Osteocyte (in vitro differentiated cells): Measurements from ENCODE around the gene FOXA2. TPM values are rescaled to one million over a fixed set of nuclear protein-coding genes. Genes with fewer than 3 reads are reported as not detected.
A peak's percentile ranks its signal among the peaks of the same experiment; 100 is the strongest.

ENCODE experiments used
- DNase-seq: peaks from one replicate; pipeline ENCODE4 v3.0.0; 2021; ENCODE audit warnings: mixed read lengths; ENCODE audit not compliant: unreplicated experiment; ENCODE audit errors: extremely low spot score
- H3K27ac Mint-ChIP-seq: one replicate; pipeline ENCODE4 v1.8.0; 2021; ENCODE audit warnings: mild to moderate bottlenecking, mixed read lengths; ENCODE audit not compliant: unreplicated experiment
- H3K27me3 Mint-ChIP-seq: one replicate; pipeline ENCODE4 v1.8.0; 2021; ENCODE audit warnings: mixed read lengths; ENCODE audit not compliant: unreplicated experiment
- H3K36me3 Mint-ChIP-seq: one replicate; pipeline ENCODE4 v1.8.0; 2021; ENCODE audit warnings: mixed read lengths; ENCODE audit not compliant: unreplicated experiment
- H3K4me1 Mint-ChIP-seq: one replicate; pipeline ENCODE4 v1.8.0; 2021; ENCODE audit warnings: mixed read lengths; ENCODE audit not compliant: unreplicated experiment
- H3K4me3 Mint-ChIP-seq: one replicate; pipeline ENCODE4 v1.8.0; 2021; ENCODE audit warnings: mild to moderate bottlenecking, moderate library complexity, mixed read lengths; ENCODE audit not compliant: unreplicated experiment
- H3K9me3 Mint-ChIP-seq: one replicate; pipeline ENCODE4 v1.8.0; 2021; ENCODE audit warnings: mixed read lengths; ENCODE audit not compliant: unreplicated experiment
- CTCF ChIP-seq: fragments of 200-600 bp; sonication (generic); IDR thresholded peaks from 2 replicates; pipeline ENCODE4 v1.5.0; 2021; ENCODE audit warnings: antibody characterized with exemption, mild to moderate bottlenecking, moderate library complexity
- total RNA-seq: library from RNA; stranded (reverse); gene quantifications from 2 replicates; pipeline ENCODE4 v1.2.1, GENCODE V29; 2021

Gene FOXA2
- total RNA-seq, 1 donor from 2014 or later, result not detected

DNA sequence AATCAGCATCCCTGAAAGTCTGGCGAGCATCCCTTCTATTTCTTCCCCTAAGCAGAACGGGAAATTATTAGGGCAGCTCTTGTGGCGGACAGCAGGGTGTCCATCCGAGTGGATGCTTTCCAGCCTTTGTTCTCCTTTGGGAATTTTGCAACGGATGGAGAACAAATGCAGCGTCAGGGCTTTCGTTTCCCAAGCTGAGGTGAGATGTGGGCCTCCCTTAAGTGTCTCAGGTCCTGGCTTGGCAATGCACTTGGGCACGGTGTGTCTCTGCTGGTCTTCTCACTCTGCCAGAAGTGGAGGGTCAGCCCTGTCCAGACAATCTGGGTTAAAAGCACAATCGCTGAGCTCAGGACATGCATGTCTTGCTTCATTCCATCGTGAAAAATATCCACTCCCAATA is 43.5 kb downstream of the FOXA2 start:
- Mint-ChIP-seq H3K27me3 (no peaks in the 10 kb centered on the region), H3K36me3 (no peaks in the 10 kb centered on the region), H3K4me1 (no peaks in the 10 kb centered on the region), H3K9me3 (no peaks in the 10 kb centered on the region), H3K27ac (no peak overlapping the region), H3K4me3 (no peak overlapping the region)
- DNase-seq, result no peak
- TF ChIP-seq CTCF, result no peak

DNA sequence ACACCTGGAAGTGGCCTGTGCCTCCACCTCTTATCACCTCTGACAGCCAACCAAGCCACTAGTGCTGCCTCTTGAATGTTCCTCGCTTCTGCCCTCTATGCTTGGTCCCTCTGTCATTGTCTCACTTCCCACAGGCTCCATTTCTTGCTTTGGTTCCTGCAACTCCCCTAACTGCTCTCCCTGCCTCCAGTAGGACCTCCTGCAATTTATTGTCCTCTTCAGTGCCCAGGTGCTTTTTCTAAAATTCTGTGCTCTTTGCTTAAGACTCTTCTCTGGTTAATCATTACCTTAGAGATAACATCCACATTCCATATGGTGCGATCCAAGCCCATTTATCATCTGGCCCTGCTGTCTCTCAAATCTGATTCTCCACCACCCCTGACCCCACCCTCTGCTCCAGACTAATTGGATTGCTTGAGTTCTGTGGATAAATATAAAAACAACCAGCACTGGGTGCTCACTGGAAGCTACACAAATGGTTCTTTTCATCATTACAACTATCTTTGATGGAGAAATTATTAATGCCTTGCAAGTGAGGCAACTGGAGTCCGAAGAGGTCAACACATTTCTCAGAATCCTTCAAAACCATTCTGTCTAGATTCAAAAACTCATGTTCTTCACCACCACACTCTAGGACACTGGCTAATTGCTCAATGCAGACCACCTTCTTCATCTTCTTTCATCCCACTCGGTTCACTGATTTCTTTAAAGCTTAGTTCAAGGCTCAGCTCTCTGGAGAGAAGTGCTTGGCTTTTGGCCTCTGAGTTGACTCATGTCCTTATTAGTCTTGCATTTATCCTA is 47.2 kb downstream of the FOXA2 start:
- H3K27ac Mint-ChIP-seq, result no peak overlapping the region
- no peaks in the 10 kb centered on the region for H3K27me3 Mint-ChIP-seq
- H3K4me3 Mint-ChIP-seq, result no peak overlapping the region
- no peaks in the 10 kb centered on the region for H3K4me1 Mint-ChIP-seq
- no peak for TF ChIP-seq CTCF
- no peaks in the 10 kb centered on the region for H3K36me3 Mint-ChIP-seq
- no peaks in the 10 kb centered on the region for H3K9me3 Mint-ChIP-seq
- DNase-seq, result no peak

DNA sequence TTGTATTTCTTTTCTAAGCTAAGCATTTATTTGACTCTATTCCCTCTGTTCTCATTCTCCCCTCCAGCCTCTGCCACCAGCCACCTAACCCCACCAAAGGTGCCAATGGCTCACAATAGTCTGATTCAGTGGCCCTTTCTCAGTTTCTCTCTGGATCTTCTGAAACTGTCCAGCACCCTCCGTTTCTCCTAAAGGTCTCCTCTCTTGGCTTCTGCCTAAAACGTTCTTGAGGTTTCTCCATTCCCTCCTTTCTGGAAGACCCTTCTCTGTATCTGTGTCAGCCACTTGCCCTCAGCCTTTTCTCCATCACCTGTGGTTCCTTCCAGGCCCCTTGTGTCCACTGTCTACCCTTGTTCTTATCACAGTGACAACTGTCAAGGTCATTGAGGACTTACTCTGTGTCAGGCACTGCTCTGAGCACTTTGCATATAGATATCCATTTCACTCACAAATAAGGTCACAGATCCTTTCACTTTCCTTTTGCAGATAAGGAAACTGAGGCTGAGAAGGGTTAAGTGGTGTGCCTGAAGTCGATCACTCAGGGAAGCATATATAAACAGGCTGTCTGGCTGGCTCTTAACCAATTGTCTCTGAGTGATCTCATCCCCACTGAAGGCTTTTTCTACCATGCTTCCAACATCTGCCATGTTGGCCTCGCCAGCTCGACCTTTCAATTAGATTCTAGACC is 48.1 kb downstream of the FOXA2 start:
- DNase-seq, result no peak
- H3K4me1 Mint-ChIP-seq, result no peaks in the 10 kb centered on the region
- H3K27me3 Mint-ChIP-seq, result no peaks in the 10 kb centered on the region
- H3K9me3 Mint-ChIP-seq, result no peaks in the 10 kb centered on the region
- no peak overlapping the region for H3K27ac Mint-ChIP-seq
- H3K4me3 Mint-ChIP-seq, result no peak overlapping the region
- TF ChIP-seq CTCF, result no peak
- no peaks in the 10 kb centered on the region for H3K36me3 Mint-ChIP-seq

DNA sequence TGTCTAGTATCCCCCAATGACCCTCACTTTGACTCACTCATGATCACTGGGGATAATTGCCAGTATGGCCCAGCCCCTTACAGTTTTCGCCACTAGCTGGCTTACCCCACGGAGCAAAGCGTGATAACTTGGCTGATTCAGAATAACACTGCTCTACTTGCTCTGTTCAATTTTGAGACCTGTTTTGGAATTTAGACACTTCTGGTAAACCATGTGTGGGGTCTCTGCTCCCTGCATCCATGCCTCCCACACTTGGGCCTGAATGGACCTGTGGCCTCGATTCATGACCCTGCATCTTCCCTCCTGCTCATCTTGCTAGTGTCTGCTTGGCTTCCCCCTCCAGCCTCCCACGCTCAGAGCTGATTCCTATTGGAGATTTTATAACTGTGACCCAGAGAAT is 48.9 kb downstream of the FOXA2 start:
- no peak for TF ChIP-seq CTCF
- Mint-ChIP-seq H3K4me1 (no peaks in the 10 kb centered on the region), H3K36me3 (no peaks in the 10 kb centered on the region), H3K27me3 (no peaks in the 10 kb centered on the region), H3K4me3 (no peak overlapping the region), H3K9me3 (no peaks in the 10 kb centered on the region), H3K27ac (no peak overlapping the region)
- peak; percentile 54 for DNase-seq
